Parathyroid adenoma (tissue), 2 donors: ENCODE data around the gene CLPX.

Experiments
- H2AFZ ChIP-seq: fragments of 300-600 bp; sonication (generic); one replicate; pipeline ENCODE4 v1.7.0; 2017; ENCODE audit warnings: antibody characterized with exemption, mild to moderate bottlenecking
- H3K27ac ChIP-seq: fragments of 300-600 bp; sonication (generic); one replicate; pipeline ENCODE4 v1.7.0; 2017
- H3K27me3 ChIP-seq: fragments of 300-600 bp; sonication (generic); one replicate; pipeline ENCODE4 v1.7.0; 2017; ENCODE audit warnings: low read length; ENCODE audit not compliant: control insufficient read depth, insufficient read depth
- H3K36me3 ChIP-seq: fragments of 300-600 bp; sonication (generic); one replicate; pipeline ENCODE4 v1.7.0; 2017; ENCODE audit warnings: low read length; ENCODE audit not compliant: control insufficient read depth, insufficient read depth
- H3K4me1 ChIP-seq: fragments of 300-600 bp; sonication (generic); one replicate; pipeline ENCODE4 v1.7.0; 2017; ENCODE audit warnings: control low read depth
- H3K4me2 ChIP-seq: fragments of 300-600 bp; sonication (generic); one replicate; pipeline ENCODE4 v1.7.0; 2017; ENCODE audit warnings: low read length
- H3K4me3 ChIP-seq: fragments of 300-600 bp; sonication (generic); one replicate; pipeline ENCODE4 v1.7.0; 2017; ENCODE audit warnings: low read depth, low read length
- H3K79me2 ChIP-seq: fragments of 300-600 bp; sonication (generic); one replicate; pipeline ENCODE4 v1.7.0; 2017; ENCODE audit warnings: control low read depth
- H3K9ac ChIP-seq: fragments of 300-600 bp; sonication (generic); one replicate; pipeline ENCODE4 v1.7.0; 2017; ENCODE audit warnings: mild to moderate bottlenecking
- H3K9me3 ChIP-seq: fragments of 300-600 bp; sonication (generic); one replicate; pipeline ENCODE4 v1.7.0; 2017; ENCODE audit warnings: low read length; ENCODE audit not compliant: control insufficient read depth
- CTCF ChIP-seq: fragments of 300-600 bp; sonication (generic); IDR thresholded peaks from one replicate; pipeline ENCODE4 v1.7.0; 2017; ENCODE audit warnings: antibody characterized with exemption, mild to moderate bottlenecking
- donor health status: primary hyperparathyroidism.

Gene CLPX

DNA sequence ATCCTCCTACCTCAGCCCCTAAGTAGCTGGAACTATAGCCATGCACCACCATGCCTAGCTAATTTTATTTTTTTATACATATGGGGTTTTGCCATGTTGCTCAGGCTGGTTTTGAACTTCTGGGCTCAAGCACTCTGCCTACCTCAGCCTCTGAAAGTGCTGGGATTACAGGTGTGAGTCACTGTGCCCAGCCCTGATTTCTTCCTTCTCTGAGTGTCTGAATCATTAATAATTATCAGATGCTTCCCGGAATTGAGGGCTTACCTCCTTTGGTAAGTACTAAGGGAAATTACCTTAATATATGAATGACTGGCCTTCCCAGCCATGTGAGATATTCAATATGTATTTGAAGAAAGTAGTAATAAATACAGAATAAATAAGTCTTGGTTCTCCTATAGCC is 7.2 kb downstream of the CLPX start:
- no peak overlapping the region for H3K9ac ChIP-seq

DNA sequence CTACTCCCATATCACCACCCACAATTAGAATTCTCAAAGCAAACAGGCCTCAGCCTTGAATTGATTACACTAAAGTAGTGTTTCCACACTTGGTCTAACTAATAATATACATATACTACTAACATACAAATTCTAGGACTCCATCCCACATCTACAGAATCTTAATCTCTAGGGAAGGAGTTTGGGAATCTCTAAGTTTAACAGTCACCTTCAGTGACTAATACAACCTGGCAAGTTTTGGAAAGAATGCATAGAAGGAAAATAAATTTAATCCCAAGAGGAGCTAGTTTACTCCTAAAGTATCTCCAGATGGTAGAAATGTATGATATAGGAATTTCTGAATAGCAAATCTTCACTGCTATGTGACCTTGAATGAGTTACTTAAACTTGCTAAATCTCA is 9.1 kb downstream of the CLPX start:
- Histone ChIP-seq H3K4me1 (no peaks in the 10 kb centered on the region), H3K4me2 (no peak overlapping the region), H3K27ac (no peak overlapping the region), H3K27me3 (no peaks in the 10 kb centered on the region), H2AFZ (no peak overlapping the region), H3K9me3 (no peaks in the 10 kb centered on the region), H3K79me2 (peaks cover 13% of the 10 kb centered on the region), H3K36me3 (no peaks in the 10 kb centered on the region), H3K4me3 (no peak overlapping the region), H3K9ac (no peak overlapping the region)
- TF ChIP-seq CTCF: no peak

More for the DNA sequence above, 7.2 kb downstream of the CLPX start:
- no peaks in the 10 kb centered on the region for H3K4me1 ChIP-seq
- no peak overlapping the region for H3K27ac ChIP-seq
- TF ChIP-seq CTCF: no peak
- no peaks in the 10 kb centered on the region for H3K36me3 ChIP-seq
- H3K4me2 ChIP-seq: no peak overlapping the region
- H3K79me2 ChIP-seq: peaks cover 17% of the 10 kb centered on the region
- no peak overlapping the region for H3K4me3 ChIP-seq
- H2AFZ ChIP-seq: no peak overlapping the region
- no peaks in the 10 kb centered on the region for H3K9me3 ChIP-seq
- no peaks in the 10 kb centered on the region for H3K27me3 ChIP-seq

DNA sequence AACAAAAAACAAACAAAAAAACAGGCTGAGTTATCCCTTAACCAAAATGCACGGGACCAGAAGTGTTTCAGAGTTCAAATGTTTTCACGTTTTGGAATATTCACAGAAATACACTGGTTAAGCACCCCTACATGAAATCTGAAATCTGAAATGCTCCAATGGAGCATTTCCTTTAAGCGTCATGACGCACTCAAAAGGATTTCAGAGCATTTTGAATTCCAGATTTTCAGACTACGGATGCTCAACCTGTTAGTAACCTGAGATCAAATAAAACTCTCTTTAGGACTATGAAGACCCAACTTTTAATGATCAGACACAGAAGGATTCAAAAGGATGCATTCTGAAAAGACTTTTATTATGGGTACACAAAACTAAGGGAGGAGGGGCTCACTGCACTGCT is 9.6 kb downstream of the CLPX start:
- no peak overlapping the region for H3K4me3 ChIP-seq
- H3K27me3 ChIP-seq: no peaks in the 10 kb centered on the region
- no peak overlapping the region for H2AFZ ChIP-seq
- H3K9ac ChIP-seq: no peak overlapping the region
- no peak overlapping the region for H3K4me2 ChIP-seq
- H3K4me1 ChIP-seq: no peaks in the 10 kb centered on the region
- no peak overlapping the region for H3K27ac ChIP-seq
- H3K9me3 ChIP-seq: no peaks in the 10 kb centered on the region
- H3K36me3 ChIP-seq: no peaks in the 10 kb centered on the region
- TF ChIP-seq CTCF: no peak
- H3K79me2 ChIP-seq: peaks cover 13% of the 10 kb centered on the region

GRCh38 chr15:65174509-65174908 is 10.6 kb downstream of the CLPX start:
- Histone ChIP-seq H3K9me3 (no peaks in the 10 kb centered on the region), H3K4me3 (no peak overlapping the region), H2AFZ (no peak overlapping the region), H3K79me2 (peaks cover 12% of the 10 kb centered on the region), H3K27me3 (no peaks in the 10 kb centered on the region), H3K9ac (no peak overlapping the region), H3K4me1 (no peaks in the 10 kb centered on the region), H3K27ac (no peak overlapping the region), H3K36me3 (no peaks in the 10 kb centered on the region), H3K4me2 (no peak overlapping the region)
- TF ChIP-seq CTCF: no peak

DNA sequence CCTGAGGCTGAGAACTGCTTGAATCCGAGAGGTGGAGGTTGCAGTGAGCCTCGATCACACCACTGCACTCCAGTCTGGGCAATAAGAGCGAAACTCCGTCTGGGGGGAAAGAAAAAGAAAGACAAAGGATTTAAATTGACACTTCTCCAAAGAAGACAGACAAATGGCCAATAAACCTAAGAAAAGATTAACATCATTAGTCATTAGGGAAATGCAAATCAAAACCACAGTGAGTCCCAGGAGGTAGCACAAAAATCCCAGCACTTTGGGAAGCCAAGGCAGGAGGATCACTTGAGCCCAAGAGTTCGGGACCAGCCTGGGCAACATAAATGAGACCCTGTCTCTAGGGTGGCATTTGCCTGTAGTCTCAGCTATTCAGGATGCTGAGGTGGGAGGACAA is 12.6 kb downstream of the CLPX start:
- no peak for TF ChIP-seq CTCF
- no peak overlapping the region for H3K27ac ChIP-seq
- H3K4me1 ChIP-seq: no peaks in the 10 kb centered on the region
- no peak overlapping the region for H3K9ac ChIP-seq
- H3K4me3 ChIP-seq: no peak overlapping the region
- no peaks in the 10 kb centered on the region for H3K36me3 ChIP-seq
- H2AFZ ChIP-seq: no peak overlapping the region
- no peak overlapping the region for H3K4me2 ChIP-seq
- H3K9me3 ChIP-seq: no peaks in the 10 kb centered on the region
- peaks cover 13% of the 10 kb centered on the region for H3K79me2 ChIP-seq
- H3K27me3 ChIP-seq: no peaks in the 10 kb centered on the region
